ENCODE results near the gene ZNF543.
"Not testable (repeated sequence)": the region's sequence is repeated elsewhere in the genome, so short reads cannot be mapped to it uniquely, and the experiment has no call there.

The ZNF543 gene

DNA sequence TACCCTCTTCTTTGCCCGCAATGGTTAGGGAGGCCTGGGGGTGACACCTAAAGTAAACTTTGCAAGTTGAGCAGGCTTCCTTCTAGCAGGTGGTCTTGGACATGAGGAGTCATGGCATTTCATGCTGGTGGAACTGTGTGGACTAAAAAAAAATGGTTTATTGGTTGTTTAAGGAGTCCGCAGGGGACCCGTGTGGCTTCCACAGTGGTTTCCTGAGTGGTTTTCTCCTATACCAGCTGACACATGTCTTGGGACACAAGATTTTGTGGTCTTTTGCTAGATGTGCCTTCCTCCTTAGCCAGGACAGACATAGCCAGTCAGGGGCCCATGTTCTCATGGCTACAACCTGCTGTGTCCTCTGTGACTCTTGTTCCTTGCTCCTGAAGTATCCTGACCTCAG is 1.5 kb downstream of the ZNF543 start:
- no peak for ATAC-seq

DNA sequence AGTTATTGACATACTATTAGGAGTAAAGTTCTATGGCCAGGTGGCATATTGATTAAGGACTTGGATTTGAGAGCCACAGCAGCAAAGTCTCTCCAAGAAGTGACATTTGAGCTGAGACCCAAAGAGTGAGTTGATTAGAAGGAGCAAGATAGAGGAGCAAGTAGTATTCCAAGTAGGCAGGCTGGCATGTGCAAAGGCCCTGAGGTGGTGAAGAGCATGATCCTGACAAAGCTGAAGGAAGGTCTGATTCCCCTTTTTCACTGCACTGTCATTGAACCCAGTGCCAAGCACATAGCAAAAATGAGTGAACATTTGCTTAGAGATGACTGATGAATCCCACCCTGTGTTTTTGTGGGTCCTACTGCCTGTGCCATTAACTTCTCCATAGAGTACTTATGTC is 4.7 kb downstream of the ZNF543 start:
- no peak for ATAC-seq

DNA sequence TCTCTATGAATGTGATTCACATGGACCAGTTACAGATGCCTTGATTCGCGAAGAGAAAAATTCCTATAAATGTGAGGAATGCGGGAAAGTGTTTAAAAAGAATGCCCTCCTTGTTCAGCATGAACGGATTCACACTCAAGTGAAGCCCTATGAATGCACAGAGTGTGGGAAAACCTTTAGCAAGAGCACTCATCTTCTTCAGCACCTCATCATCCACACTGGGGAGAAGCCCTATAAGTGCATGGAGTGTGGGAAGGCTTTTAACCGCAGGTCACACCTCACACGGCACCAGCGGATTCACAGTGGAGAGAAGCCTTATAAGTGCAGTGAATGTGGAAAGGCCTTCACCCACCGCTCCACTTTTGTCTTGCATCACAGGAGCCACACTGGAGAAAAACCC is 7.7 kb downstream of the ZNF543 start:
- no peak for ATAC-seq

DNA sequence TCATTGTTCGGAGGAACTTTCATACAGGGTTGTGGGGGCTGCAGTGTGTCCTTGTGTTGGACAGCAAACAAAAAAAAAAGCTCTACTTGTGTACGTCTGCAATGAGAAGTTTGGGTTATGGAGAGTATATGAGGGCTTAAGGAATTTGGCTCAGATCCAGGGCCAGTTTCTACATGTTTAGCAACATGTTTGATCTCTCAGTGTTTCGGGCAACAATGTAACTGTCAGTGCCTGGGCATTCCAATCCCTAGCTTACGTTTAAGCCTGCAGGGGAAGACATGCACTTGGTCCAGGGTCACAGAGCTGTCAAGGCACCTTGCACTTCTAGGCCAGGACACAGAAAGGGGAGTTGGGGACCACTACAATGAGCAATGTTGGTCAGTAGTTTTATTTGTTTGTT is 13.9 kb downstream of the ZNF543 start:
- no peak for ATAC-seq

DNA sequence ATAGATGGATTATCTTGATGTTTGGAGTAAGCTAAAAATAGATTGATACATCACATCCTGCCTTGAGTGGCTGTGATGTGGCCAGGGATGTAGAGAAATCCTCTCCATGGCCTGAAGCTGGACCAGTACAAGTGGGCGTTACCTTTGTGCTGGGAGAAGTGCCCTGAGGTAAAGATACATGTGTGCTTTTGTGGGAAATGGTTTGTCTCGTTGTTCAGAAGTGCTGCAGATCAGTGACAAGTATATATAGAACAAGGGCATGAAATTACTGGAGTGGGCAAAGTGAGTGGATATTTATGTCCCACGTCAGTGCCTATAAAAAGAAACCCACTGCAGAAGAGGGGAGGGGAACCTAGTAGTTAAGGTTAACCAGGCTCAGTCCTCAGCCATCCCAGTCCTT is 18.6 kb downstream of the ZNF543 start:
- ATAC-seq, result no peak

DNA sequence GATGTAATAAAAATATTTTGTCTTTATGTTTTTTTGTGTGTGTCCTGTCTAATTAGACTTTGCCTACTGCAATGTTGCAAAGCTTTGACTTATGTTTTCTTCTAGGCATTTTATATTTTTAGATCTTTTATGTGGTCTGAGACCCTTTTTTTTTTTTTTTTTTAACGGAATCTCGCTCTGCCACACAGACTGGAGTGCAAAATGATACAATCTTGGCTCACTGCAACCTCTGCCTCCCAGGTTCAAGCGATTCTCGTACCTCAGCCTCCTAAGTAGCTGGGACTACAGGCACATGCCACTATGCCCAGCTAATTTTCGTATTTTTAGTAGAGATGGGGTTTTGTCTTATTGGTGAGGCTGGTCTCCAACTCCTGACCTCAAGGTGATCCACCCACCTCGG is 22.3 kb downstream of the ZNF543 start:
- ATAC-seq, result no peak

DNA sequence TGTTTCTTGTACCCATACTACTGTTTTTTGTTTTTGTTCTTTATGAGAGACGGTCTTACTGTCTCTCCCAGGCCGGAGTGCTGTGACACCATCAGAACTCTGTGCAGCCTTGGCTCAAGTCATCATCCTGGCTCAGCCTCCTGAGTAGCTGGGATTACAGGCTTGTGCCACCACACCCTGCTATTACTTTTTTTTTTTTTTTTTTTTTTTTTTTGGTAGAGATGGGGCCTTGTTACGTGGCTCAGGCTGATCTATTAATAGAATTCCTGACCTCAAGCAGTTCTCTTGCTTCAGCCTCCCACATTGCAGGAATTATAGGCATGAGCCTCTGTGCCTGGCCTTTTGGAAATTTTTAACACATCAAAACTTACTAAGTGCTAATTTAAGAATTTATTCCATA is 27.9 kb downstream of the ZNF543 start:
- no peak for ATAC-seq

DNA sequence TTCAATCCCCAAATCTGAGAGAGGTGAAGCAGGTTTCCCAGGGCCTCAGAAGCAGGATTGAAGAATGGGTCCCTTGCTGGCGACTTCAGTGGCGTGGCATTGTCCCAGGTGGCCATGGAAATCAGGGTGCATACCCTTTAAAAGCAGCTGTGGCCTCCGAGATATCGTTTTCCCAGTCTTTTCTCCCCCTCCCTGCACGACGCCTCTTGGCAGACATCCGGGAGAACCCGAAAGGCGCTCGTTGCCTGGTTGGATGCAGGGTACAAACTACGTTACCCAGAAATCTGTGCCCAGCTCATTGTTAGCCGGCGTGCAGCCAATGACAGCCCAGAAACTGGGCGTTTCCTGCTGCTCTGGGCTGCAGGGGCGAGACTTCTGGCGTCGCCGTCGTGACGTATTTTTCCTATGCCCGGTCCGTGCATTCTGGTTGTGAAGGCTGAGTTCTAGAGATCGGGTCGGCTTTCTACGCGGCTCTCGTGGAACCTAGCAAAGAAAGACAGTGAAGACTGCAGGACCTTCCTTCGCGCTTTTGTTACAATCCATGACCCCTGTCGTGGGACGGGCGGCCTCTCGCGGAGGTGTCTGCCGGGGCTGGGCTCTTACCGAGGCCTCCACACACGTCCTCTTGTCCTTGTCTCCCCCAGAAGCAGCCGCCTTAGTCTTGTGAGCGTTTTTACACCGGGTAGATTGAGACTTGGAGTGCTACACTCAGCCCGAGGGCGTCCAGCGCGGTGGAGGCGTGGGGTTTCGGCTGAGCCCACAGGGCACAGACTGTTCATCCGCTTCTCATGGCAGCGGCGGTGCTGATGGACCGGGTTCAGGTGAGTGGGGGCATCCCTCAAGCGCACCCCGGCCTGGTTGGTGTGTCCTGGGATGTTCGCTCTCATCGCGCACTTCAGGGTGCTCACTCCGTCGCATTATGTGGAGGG is 30.9 kb downstream of the ZNF543 start, which contains the start of gene ZNF304:
Gene ZNF304 (plus strand): TSS at position 395 of the 929 bp plus-strand sequence. CDS start 394 bp downstream, at position 789.
- ATAC-seq, result peak; percentile 100

DNA sequence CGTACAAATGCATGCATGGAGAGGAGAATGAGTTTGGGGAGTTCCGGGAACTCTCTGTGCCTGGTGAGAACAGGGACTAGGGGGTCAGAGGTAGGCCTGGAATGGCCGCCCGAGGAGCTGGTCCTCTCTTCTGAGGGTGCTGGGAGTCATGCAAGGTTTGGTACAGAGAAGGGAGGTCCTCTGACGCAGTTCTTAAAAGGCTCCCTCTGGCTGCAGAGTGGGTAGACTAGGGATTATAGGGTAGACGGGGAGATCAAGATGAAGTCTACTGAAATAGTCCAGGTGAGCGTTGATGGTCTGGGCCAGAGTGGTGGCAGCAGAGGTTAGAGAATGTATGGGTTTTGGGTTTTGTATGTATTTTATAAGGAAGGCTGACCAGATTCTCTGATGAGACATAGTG is 31.6 kb downstream of the ZNF543 start:
- ATAC-seq, result no peak

DNA sequence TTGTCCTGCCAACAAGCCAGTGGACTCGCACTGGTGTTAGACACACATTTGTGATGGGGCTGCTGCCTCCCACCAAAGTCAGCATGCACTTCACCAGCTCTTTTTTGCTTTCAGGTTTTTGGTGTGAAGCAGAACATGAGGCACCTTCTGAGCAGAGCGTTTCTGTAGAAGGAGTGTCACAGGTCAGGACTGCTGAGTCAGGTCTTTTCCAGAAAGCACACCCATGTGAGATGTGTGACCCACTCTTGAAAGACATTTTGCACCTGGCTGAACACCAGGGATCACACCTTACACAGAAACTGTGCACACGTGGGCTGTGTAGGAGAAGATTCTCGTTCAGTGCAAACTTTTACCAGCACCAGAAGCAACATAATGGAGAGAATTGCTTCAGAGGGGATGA is 35.6 kb downstream of the ZNF543 start:
- no peak for ATAC-seq

DNA sequence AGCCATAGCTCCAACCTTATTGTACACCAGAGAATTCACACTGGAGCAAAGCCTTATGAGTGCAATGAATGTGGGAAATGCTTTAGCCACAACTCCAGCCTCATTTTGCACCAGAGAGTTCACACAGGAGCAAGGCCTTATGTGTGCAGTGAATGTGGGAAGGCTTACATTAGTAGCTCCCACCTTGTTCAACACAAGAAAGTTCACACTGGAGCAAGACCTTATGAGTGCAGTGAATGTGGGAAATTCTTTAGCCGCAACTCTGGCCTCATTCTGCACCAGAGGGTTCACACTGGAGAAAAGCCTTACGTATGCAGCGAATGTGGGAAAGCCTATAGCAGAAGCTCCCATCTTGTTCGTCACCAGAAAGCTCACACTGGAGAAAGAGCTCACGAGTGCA is 37.1 kb downstream of the ZNF543 start:
- ATAC-seq, result no peak

DNA sequence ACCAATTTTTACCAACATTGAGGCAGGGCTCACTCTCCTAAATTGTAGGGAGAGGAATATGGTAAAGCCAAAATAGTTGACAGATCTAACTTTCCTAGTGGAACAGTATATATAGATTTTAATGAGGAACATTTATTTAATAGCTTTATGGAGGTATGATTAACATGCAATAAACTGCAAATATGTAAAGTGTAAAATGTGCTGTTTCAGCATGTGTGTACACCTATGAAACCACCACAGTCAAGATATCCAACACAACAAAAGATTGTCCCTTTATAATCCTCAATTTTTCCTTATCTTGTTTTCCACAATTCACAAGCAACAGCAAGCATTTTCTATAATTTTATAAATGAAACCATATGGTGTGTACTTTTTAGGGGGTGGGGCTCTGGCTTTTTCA is 39.0 kb downstream of the ZNF543 start:
- no peak for ATAC-seq

DNA sequence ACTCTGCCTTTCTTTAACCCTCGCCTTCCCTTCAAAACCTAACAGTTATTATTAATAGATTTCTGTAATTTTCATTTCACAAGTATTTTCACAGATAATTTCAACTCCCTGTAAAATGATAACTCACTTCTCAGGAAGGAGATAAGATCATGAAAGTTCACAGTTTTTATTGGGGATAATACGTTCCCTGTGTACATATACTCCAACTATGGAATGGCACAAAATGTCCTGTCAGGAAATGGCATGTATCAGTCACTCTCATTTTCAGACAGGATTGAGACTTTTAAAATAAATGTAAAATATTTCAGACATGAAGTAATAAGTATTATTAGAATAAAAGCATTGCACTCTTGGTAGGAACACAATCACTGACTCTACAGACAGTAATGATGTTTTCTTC is 42.1 kb downstream of the ZNF543 start:
- ATAC-seq, result no peak

DNA sequence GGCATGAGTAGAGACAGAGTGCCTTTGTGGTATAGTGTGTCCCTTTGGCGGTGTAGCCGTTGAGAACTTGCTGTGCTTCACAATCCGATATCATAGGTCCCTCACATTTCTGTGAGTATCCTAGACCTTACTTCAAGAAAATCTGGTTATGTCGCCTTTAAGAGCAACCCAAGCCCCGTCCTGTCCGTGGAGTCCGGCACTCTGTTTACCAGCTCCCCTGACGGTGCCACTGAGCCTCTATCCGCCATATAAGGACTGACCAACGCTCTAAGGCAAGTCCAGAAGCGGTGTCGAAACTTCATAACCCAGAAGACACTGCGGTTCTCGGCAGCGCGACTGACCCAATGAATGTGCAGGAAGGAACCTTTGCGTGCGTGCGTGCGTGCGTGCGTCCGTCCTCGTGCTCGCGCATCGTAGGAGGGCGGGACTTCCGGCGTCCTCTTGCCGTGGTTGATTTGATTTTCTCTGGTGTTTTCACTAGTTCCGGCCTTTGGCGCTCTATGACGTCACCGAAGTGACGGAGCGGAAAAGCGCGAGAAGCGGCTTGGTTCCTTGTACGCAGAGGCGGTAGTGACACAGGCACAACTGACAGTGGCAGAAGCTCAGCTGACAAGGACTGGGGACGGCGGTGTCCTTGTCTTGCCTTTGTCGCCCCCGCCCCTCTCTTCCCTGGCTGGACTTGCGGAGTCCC is 42.9 kb downstream of the ZNF543 start, which contains the start of the genes TRAPPC2B and ZNF547:
Gene TRAPPC2B (plus strand): TSS at position 555 of the 691 bp plus-strand sequence. CDS start 1,283 bp downstream, outside the sequence.
Gene ZNF547 (plus strand): TSS at position 555 of the 691 bp plus-strand sequence. CDS start 5,005 bp downstream, outside the sequence.
- ATAC-seq, result peak; percentile 96

DNA sequence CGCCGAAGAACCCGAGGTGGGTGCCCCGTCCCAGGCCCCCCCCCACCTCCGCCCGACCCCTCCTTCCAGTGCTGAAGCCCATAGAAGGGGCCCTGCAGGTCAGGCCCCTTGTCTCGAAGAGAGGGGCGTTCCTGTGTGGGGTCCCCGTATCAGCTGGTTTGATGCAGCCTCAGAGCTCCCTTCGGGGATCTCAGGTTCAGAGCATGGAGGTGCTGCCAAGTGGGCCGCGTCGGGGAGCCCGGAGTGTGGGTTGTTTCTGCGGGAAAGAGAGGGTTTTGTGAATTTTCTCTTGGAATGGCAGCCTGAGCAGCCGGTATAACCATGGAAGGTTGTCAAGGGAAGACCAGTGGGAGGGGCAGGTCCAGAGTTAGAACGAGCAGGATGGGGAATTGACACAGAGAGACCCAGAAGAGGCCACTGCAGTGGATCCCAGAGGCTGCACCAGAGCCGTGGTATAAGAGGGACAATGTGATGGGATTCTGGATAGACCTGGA is 43.5 kb downstream of the ZNF543 start:
- ATAC-seq, result no peak

DNA sequence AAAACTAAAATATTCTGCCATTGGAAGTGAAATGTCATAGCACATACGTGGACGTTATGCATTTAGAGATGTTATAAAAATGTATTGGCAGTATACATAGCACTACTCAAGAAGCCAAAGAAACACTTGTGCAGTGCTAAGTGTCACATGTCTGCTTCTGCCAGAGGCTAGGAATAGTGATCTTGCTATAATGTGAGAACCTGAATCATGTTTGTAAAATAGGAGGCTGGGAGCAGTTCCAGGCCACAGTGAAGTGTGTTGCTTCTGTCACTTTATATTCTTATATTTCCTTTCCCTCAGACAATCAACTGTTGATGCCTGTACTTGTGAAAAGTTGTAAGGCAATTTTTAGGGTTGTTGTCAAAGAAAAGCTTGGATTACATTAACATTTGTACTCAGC is 46.5 kb downstream of the ZNF543 start:
- no peak for ATAC-seq

DNA sequence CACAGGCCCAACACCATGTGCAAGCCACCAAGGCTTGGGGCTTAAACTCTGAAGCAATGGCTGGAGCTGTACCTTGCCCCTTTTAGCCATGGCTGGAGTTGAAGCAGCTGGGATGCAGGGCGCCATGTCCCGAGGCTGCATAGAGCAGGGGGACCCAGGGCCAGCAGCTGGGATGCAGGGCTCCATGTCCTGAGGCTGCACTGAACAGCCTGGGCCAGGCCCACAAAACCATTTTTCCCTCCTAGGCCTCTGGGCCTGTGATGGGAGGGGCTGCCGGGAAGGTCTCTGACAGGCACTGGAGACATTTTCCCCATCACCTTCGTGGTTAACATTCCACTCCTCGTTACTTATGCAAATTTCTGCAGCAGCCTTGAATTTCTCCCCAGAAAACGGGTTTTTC is 53.9 kb downstream of the ZNF543 start:
- ATAC-seq, result no peak

DNA sequence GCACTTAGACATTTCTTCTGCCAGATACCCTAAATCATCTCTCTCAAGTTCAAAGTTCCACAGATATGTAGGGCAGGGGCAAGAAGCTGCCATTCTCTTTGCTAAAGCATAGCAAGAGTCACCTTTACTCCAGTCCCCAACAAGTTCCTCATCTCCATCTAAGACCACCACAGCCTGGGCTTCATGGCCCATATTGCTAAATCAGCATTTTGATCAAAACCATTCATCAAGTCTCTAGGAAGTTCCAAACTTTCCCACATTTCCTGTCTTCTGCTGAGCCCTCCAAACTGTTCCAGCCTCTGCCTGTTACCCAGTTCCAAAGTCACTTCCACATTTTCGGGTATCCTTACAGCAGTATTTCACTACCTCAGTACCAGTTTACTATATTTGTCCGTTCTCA is 54.4 kb downstream of the ZNF543 start:
- ATAC-seq, result not testable (repeated sequence)

DNA sequence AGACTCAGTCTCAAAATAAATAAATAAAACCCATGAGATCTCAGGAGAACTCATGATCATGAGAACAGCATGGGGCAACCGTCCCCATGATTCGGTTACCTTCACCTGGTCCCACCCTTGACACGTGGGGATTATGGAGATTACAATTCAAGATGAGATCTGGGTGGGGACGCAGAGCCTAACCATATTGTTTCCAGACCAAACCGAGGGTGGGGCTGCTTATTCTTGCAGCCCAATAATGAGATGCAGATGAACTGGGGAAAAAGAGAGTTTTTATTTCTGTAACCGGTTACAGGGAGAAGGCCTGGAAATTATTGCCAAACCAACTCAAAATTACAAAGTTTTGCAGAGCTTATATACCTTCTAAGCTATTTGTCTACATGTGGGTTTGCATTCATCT is 55.9 kb downstream of the ZNF543 start:
- no peak for ATAC-seq

DNA sequence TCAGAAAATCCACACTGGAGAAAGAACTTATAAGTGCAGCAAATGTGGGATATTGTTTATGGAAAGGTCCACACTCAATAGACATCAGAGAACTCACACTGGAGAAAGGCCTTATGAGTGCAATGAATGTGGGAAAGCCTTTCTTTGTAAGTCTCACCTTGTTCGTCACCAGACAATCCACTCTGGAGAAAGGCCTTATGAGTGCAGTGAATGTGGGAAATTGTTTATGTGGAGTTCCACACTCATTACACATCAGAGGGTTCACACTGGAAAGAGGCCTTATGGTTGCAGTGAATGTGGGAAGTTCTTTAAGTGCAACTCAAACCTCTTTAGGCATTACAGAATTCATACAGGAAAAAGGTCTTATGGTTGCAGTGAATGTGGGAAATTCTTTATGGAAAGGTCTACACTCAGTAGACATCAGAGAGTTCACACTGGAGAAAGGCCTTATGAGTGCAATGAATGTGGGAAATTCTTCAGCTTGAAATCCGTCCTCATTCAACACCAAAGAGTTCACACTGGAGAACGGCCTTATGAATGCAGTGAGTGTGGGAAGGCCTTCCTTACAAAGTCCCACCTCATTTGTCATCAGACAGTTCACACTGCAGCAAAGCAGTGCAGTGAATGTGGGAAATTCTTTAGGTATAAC is 57.4 kb downstream of the ZNF543 start:
- ATAC-seq, result no peak
